ENCODE measurements around the gene LIPI.
"Not testable (repeated sequence)": the region's sequence is repeated elsewhere in the genome, so short reads cannot be mapped to it uniquely, and the experiment has no call there.

The LIPI gene

DNA sequence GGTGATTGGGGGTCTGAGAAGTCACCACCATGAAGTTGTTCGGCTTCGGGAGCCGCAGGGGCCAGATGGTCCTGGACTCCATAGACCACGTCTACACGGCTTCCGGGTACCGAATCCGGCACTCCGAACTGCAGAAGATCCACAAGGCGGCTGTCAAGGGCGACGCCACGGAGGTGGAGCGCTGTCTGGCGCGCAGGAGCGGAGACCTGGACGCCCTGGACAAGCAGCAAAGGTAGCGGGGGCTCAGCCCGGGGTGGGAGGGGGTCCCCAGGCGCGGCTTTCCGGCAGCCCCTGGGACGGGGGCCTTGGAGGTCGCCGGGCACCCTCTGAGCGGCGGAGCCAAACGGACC is 146.5 kb downstream of the LIPI start:
- H3K27me3 ChIP-seq (ENCODE audit: control insufficient read depth, insufficient read depth, low read length): no peaks in the 10 kb centered on the region
- no peak overlapping the region for H3K4me3 ChIP-seq (ENCODE audit: low read length)
- H3K4me1 ChIP-seq (ENCODE audit: control insufficient read depth, insufficient read depth, low read length): no peaks in the 10 kb centered on the region
- no peaks in the 10 kb centered on the region for H3K36me3 ChIP-seq (ENCODE audit: control insufficient read depth, insufficient read depth, low read length)
- H3K27ac ChIP-seq (ENCODE audit: low read depth, low read length): no peak overlapping the region
- no peak overlapping the region for H3K9ac ChIP-seq (ENCODE audit: low read length)

GRCh38 chr21:14063620-14064295 is 147.0 kb downstream of the LIPI start:
- H3K27me3 ChIP-seq (ENCODE audit: control insufficient read depth, insufficient read depth, low read length); H3K4me1 ChIP-seq (ENCODE audit: control insufficient read depth, insufficient read depth, low read length); H3K36me3 ChIP-seq (ENCODE audit: control insufficient read depth, insufficient read depth, low read length); H3K4me3 ChIP-seq (ENCODE audit: low read length); H3K9ac ChIP-seq (ENCODE audit: low read length); H3K27ac ChIP-seq (ENCODE audit: low read depth, low read length): not testable (repeated sequence)

DNA sequence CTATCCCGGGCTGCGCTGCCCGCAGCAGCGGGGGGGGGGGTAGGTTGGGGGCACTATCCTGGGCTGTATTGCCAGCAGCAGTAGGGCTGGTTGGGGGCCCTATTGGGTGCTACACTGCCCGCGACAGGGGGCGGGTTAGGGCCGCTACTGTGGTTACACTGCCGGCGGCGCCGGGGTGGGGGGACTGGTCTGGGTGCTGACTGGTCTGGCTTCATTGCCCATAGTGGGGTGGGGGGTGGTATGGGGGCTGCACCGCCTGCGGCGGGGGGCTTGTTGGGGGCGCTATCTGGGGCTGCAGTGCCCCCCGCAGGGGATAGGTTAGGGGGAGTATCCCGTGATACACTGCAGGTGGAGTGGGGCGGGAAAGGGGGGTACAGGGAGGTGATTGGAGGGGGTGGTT is 148.1 kb downstream of the LIPI start:
- not testable (repeated sequence) for H3K4me1 ChIP-seq (ENCODE audit: control insufficient read depth, insufficient read depth, low read length); H3K27me3 ChIP-seq (ENCODE audit: control insufficient read depth, insufficient read depth, low read length); H3K9ac ChIP-seq (ENCODE audit: low read length); H3K27ac ChIP-seq (ENCODE audit: low read depth, low read length); H3K4me3 ChIP-seq (ENCODE audit: low read length); H3K36me3 ChIP-seq (ENCODE audit: control insufficient read depth, insufficient read depth, low read length)

GRCh38 chr21:14061820-14062219 is 148.9 kb downstream of the LIPI start:
- not testable (repeated sequence) for H3K27ac ChIP-seq (ENCODE audit: low read depth, low read length); H3K27me3 ChIP-seq (ENCODE audit: control insufficient read depth, insufficient read depth, low read length); H3K4me3 ChIP-seq (ENCODE audit: low read length); H3K4me1 ChIP-seq (ENCODE audit: control insufficient read depth, insufficient read depth, low read length); H3K36me3 ChIP-seq (ENCODE audit: control insufficient read depth, insufficient read depth, low read length); H3K9ac ChIP-seq (ENCODE audit: low read length)

GRCh38 chr21:14058995-14059627 is 151.6 kb downstream of the LIPI start:
- not testable (repeated sequence) for H3K4me3 ChIP-seq (ENCODE audit: low read length)

More at GRCh38 chr21:14058995-14059627, 151.6 kb downstream of the LIPI start:
- not testable (repeated sequence) for H3K27me3 ChIP-seq (ENCODE audit: control insufficient read depth, insufficient read depth, low read length); H3K27ac ChIP-seq (ENCODE audit: low read depth, low read length); H3K9ac ChIP-seq (ENCODE audit: low read length); H3K36me3 ChIP-seq (ENCODE audit: control insufficient read depth, insufficient read depth, low read length); H3K4me1 ChIP-seq (ENCODE audit: control insufficient read depth, insufficient read depth, low read length)
